ENCODE measurements around the gene CHPF2. TPM values are rescaled to one million over a fixed set of nuclear protein-coding genes. Genes with fewer than 3 reads are reported as not detected.

CHPF2 gene
- total RNA-seq, 1 donor from 2014 or later, result 25.0 TPM

DNA sequence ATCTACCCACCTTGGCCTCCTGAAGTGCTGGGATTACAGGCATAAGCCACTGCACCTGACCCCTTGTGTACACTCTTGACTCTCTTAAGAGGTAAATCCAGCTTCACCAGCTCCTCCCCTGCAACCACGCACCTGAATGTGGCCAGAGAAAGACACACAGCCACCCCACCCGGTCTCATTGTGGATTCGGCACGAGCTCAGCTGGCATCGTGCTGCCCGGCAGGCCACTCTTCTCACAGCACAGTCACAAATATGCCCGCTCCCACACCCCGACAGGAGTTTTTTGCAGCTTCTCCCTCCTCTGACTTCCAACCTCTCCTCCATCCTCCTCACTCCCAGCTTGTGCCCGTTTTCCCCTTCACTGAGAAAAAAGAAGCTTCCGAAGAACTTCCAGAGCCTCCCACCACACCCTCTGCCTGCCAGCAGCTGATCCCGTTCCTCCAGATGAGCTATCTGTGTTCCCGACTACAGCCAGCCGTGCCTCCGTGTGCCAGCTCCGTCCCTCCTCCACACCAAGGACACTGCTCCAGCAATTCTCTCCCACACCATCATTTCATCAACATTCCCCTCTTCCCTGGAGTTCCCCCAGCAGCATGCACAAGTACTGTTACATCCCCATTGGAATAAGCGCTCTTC lies 24.2 kb downstream of the CHPF2 start:
- DNase-seq (ENCODE audit: low read depth), result no peak
- Histone ChIP-seq H3K4me3 (ENCODE audit: low read depth, low read length) (no peak overlapping the region), H3K27me3 (ENCODE audit: control insufficient read depth, insufficient read depth, low read length) (peaks cover 13% of the 10 kb centered on the region), H3K36me3 (ENCODE audit: control insufficient read depth, insufficient read depth, low read length) (no peaks in the 10 kb centered on the region)
- TF ChIP-seq, protein P1, sequence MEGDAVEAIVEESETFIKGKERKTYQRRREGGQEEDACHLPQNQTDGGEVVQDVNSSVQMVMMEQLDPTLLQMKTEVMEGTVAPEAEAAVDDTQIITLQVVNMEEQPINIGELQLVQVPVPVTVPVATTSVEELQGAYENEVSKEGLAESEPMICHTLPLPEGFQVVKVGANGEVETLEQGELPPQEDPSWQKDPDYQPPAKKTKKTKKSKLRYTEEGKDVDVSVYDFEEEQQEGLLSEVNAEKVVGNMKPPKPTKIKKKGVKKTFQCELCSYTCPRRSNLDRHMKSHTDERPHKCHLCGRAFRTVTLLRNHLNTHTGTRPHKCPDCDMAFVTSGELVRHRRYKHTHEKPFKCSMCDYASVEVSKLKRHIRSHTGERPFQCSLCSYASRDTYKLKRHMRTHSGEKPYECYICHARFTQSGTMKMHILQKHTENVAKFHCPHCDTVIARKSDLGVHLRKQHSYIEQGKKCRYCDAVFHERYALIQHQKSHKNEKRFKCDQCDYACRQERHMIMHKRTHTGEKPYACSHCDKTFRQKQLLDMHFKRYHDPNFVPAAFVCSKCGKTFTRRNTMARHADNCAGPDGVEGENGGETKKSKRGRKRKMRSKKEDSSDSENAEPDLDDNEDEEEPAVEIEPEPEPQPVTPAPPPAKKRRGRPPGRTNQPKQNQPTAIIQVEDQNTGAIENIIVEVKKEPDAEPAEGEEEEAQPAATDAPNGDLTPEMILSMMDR (IDR thresholded peaks at IDR 0.05; ENCODE audit: insufficient read depth, low read length, severe bottlenecking), result no peak
- FAIRE-seq, result no peak

DNA sequence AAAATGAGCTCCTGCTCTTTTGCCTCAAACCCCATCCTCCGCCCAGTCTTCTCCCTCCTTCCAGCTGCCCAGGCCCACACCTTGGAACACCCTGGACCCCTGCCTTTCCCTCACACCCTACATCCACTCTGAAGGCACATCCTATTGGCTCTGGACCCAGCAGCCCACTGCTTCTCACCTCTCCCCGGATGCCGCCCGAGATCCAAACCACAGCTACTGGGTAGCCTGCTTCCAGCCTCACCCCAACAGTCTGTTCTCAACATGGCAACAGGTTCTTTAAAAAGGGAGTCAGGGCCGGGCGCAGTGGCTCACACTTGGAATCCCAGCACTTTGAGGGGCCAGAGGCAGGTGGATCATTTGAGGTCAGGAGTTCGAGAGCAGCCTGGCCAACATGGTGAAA lies 25.7 kb downstream of the CHPF2 start:
- TF ChIP-seq, protein P1 (IDR thresholded peaks at IDR 0.05; ENCODE audit: insufficient read depth, low read length, severe bottlenecking), result no peak
- no peak overlapping the region for H3K4me3 ChIP-seq (ENCODE audit: low read depth, low read length)
- DNase-seq (ENCODE audit: low read depth) (no peak), FAIRE-seq (no peak)
- peaks cover 13% of the 10 kb centered on the region for H3K27me3 ChIP-seq (ENCODE audit: control insufficient read depth, insufficient read depth, low read length)
- no peaks in the 10 kb centered on the region for H3K36me3 ChIP-seq (ENCODE audit: control insufficient read depth, insufficient read depth, low read length)

DNA sequence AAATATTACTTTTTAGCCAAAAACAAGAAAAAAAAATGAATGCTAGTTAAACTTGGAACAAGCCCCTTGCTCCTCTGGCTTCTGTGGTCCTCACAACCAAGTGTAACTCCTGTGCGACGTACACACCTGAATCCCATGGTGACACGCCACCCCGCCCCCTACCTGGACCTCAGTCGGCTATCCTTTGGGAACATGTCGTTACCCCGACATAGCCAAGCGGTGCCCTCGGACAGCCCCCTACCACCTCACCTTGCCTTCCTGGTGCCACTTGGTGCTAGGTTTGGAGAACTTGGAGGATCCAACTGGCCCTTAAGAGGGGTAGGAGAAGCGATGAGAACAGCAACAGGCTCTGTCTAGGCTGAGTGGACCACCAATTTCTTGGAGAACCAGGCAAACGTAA lies 28.2 kb downstream of the CHPF2 start:
- Histone ChIP-seq H3K27me3 (ENCODE audit: control insufficient read depth, insufficient read depth, low read length) (peaks cover 10% of the 10 kb centered on the region), H3K36me3 (ENCODE audit: control insufficient read depth, insufficient read depth, low read length) (no peaks in the 10 kb centered on the region), H3K4me3 (ENCODE audit: low read depth, low read length) (no peak overlapping the region)
- DNase-seq (ENCODE audit: low read depth) (no peak), FAIRE-seq (no peak)
- TF ChIP-seq, protein P1 (IDR thresholded peaks at IDR 0.05; ENCODE audit: insufficient read depth, low read length, severe bottlenecking), result no peak

DNA sequence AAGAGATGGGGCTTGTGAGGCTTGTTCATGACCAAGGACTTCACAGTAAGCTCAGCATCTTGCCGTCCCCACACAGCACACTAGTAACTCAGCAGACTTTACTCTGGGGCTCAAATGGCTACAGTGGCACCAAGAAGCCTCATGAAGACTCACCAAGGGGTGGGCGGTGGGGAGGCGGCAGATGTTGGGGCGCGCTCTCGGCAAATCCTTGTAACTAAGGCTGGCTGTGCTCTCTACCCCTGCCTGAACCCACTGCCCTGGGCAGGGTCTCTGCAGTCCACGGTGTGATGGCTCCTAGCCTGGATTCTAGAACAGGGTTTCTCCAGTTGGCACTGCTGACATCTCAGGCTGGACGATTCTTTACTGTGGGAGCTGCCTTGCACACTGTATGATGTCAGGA lies 28.6 kb downstream of the CHPF2 start:
- FAIRE-seq (no peak), DNase-seq (ENCODE audit: low read depth) (no peak)
- TF ChIP-seq, protein P1 (IDR thresholded peaks at IDR 0.05; ENCODE audit: insufficient read depth, low read length, severe bottlenecking), result no peak
- no peaks in the 10 kb centered on the region for H3K36me3 ChIP-seq (ENCODE audit: control insufficient read depth, insufficient read depth, low read length)
- peaks cover 10% of the 10 kb centered on the region for H3K27me3 ChIP-seq (ENCODE audit: control insufficient read depth, insufficient read depth, low read length)
- H3K4me3 ChIP-seq (ENCODE audit: low read depth, low read length), result no peak overlapping the region

DNA sequence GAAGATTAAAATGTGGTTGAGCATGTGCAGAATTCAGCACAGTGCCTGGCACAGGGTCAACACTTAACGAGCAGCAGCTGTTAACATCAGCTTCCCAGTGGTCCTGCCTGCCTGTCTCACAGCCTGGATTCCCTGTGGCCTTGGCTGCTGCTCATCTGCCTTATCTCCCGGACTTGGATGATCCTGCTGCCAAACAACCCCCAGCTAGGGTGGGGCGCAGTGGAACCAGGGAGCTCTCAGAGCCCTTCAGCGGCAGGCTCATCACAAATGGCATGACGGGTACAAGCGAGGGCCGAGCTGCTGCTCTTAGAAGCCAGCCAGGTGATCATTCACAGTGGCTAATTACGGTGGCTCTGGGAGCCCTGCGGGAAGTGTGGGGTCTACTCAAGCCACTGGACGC lies 29.2 kb downstream of the CHPF2 start:
- peaks cover 7% of the 10 kb centered on the region for H3K27me3 ChIP-seq (ENCODE audit: control insufficient read depth, insufficient read depth, low read length)
- no peaks in the 10 kb centered on the region for H3K36me3 ChIP-seq (ENCODE audit: control insufficient read depth, insufficient read depth, low read length)
- DNase-seq (ENCODE audit: low read depth) (no peak), FAIRE-seq (no peak)
- no peak overlapping the region for H3K4me3 ChIP-seq (ENCODE audit: low read depth, low read length)
- TF ChIP-seq, protein P1 (IDR thresholded peaks at IDR 0.05; ENCODE audit: insufficient read depth, low read length, severe bottlenecking), result no peak

DNA sequence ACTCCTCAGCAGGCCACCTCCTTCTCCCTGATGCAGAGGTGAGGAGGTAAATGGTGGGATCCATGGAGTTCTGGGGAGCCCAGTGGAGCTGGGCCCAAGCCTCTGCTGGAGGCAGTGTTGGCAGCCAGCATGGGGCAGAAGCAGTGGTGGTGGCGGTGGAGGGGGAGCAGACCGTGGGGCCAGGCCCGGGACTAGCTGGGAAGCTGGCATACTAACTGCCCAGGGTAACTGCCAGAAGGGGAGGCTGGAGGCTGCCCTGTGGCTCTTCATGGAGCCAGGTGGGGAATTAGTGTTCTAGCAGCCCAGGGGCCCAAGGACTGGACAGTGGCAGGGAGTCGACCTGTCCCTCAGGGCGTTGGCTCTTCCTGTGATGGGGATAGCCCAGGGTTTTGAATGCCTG lies 32.3 kb downstream of the CHPF2 start:
- TF ChIP-seq, protein P1 (IDR thresholded peaks at IDR 0.05; ENCODE audit: insufficient read depth, low read length, severe bottlenecking), result no peak
- no peak overlapping the region for H3K4me3 ChIP-seq (ENCODE audit: low read depth, low read length)
- no peak for DNase-seq (ENCODE audit: low read depth)
- H3K36me3 ChIP-seq (ENCODE audit: control insufficient read depth, insufficient read depth, low read length), result no peaks in the 10 kb centered on the region
- no peak for FAIRE-seq
- peaks cover 2% of the 10 kb centered on the region for H3K27me3 ChIP-seq (ENCODE audit: control insufficient read depth, insufficient read depth, low read length)

Measured in bronchial epithelial cell (primary cell).